Measurements from ENCODE around the gene GCAT. TPM values are rescaled to one million over a fixed set of nuclear protein-coding genes. Genes with fewer than 3 reads are reported as not detected.
A peak's percentile ranks its signal among the peaks of the same experiment; 100 is the strongest.

GCAT gene
- polyA plus RNA-seq, 1 of the 3 experiments (the other 2 are of a cell fraction), result 24.2 TPM

DNA sequence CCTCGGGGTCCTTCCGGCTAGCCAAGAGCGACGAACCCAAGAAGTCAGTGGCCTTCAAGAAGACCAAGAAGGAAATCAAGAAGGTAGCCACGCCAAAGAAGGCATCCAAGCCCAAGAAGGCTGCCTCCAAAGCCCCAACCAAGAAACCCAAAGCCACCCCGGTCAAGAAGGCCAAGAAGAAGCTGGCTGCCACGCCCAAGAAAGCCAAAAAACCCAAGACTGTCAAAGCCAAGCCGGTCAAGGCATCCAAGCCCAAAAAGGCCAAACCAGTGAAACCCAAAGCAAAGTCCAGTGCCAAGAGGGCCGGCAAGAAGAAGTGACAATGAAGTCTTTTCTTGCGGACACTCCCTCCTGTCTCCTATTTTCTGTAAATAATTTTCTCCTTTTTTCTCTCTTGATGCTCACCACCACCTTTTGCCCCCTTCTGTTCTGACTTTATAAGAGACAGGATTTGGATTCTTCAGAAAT lies 1.9 kb upstream of the GCAT start:
- Histone ChIP-seq H3K4me2 (peak overlapping the region; percentile 98), H4K20me1 (ENCODE audit: insufficient read depth) (no peaks in the 10 kb centered on the region; the same call in 1 of the 2 replicates), H3K9ac (peak overlapping the region; percentile 65), H3F3A (replicated peaks; ENCODE audit: insufficient read depth) (peaks cover 17% of the 10 kb centered on the region), H2AFZ (ENCODE audit: low read depth) (peak overlapping the region; percentile 80), H3K9me3 (no peaks in the 10 kb centered on the region), H3K4me1 (ENCODE audit: control insufficient read depth in 1 of 2, insufficient read depth in 2 of 2, low read depth in 1 of 2, low read length in 1 of 2) (peaks cover 0 to 35% of the 10 kb centered on the region in 2 experiments; a peak in 2 of 4 replicates), H3K27me3 (ENCODE audit: insufficient read depth) (no peaks in the 10 kb centered on the region), H3K36me3 (replicated peaks in 1 of 2; ENCODE audit: control insufficient read depth in 1 of 2, insufficient read depth in 2 of 2, low read length in 1 of 2) (no peaks in the 10 kb centered on the region), H3K9me2 (no peaks in the 10 kb centered on the region), H3K79me2 (ENCODE audit: insufficient read depth) (peaks cover 22% of the 10 kb centered on the region), H3K27ac (ENCODE audit: low read depth in 2 of 2, low read length in 1 of 2) (peak overlapping the region; percentile 61 to 86; a peak in 3 of 4 replicates), H3K4me3 (ENCODE audit: low read depth in 2 of 2, low read length in 1 of 2) (peak overlapping the region; percentile 70)
- TF ChIP-seq ELF1 (IDR thresholded peaks at IDR 0.05), result no peak
- no peak for TF ChIP-seq NRF1 (IDR thresholded peaks at IDR 0.05; ENCODE audit: low read depth, low read length)
- no peak for TF ChIP-seq MXI1 (IDR thresholded peaks at IDR 0.05; ENCODE audit: low read depth, low read length)
- TF ChIP-seq SIN3A (IDR thresholded peaks at IDR 0.05; ENCODE audit: borderline replicate concordance, low read depth, low read length), result no peak
- TF ChIP-seq TAF1 (IDR thresholded peaks at IDR 0.05; ENCODE audit: borderline replicate concordance, low read depth, low read length), result no peak
- no peak for TF ChIP-seq TCF12 (IDR thresholded peaks at IDR 0.05)
- no peak for TF ChIP-seq GATA2 (CRISPR knock-in tag; IDR thresholded peaks at IDR 0.05)
- no peak for TF ChIP-seq POLR2AphosphoS5 (IDR thresholded peaks at IDR 0.05; ENCODE audit: low read depth, low read length)
- TF ChIP-seq NFIC (IDR thresholded peaks at IDR 0.05; ENCODE audit: borderline replicate concordance), result no peak
- TF ChIP-seq, protein P1, sequence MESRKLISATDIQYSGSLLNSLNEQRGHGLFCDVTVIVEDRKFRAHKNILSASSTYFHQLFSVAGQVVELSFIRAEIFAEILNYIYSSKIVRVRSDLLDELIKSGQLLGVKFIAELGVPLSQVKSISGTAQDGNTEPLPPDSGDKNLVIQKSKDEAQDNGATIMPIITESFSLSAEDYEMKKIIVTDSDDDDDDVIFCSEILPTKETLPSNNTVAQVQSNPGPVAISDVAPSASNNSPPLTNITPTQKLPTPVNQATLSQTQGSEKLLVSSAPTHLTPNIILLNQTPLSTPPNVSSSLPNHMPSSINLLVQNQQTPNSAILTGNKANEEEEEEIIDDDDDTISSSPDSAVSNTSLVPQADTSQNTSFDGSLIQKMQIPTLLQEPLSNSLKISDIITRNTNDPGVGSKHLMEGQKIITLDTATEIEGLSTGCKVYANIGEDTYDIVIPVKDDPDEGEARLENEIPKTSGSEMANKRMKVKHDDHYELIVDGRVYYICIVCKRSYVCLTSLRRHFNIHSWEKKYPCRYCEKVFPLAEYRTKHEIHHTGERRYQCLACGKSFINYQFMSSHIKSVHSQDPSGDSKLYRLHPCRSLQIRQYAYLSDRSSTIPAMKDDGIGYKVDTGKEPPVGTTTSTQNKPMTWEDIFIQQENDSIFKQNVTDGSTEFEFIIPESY (IDR thresholded peaks at IDR 0.05; ENCODE audit: borderline replicate concordance, low read depth), result no peak
- TF ChIP-seq RFX5 (IDR thresholded peaks at IDR 0.05; ENCODE audit: low read length), result no peak
- no peak for DNase-seq
- ChIA-PET POLR2A (interaction anchor here (1.1 kb wide), 1 partner anchor 65 kb away, joined by 5 read pairs; no protein-coding TSS in a partner anchor), CTCF (interaction anchor here (1.5 to 1.8 kb wide), 2 partner anchors 11 to 38 kb away, joined by 5 to 6 read pairs; partner anchors contain the start of gene ANKRD54)
- 72% methylated on average over 10 of the region's 10 CpGs for WGBS (ENCODE audit: low lambda C conversion rate)

DNA sequence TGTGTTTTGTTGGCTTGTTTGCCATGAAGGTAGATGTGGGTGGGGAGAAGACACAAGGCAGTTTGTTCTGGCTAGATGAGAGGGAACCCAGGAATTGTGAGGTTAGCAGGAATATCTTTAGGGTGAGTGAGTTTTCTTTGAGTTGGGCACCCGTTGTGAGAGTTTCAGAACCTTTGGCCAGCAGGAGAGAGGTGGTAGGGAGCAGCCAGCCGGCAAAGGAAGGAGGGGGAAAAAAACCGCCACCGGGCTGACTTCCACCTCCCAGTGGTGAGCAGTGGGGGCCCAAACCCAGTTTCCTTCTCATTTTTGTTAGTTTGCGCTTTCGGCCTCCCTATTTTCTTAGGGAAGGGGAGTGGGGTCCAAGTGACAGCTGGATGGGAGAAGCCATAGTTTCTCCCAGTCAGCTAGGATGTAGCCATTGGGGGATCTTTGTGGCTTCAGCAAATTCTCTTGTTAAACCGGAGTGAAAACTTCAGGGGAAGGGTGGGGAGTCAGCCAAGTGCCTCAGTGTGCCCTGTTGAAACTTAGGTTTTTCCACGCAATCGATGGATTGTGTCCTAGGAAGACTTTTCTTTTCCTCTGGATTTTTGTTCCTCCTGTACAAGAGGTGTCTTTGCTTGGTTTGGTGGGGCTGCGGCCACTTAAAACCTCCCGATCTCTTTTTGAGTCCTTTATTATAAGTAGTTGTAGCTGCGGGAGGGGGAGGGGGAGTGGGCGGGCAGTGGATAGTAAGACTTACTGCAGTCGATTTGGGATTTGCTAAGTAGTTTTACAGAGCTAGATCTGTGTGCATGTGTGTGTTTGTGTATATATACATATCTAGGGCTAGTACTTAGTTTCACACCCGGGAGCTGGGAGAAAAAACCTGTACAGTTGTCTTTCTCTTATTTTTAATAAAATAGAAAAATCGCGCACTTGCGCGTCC lies 1.1 kb upstream of the GCAT start:
- H3K9ac ChIP-seq, result peak overlapping the region; percentile 65; the same call in 1 of the 2 replicates
- H3K27ac ChIP-seq (ENCODE audit: low read depth in 2 of 2, low read length in 1 of 2), result peak overlapping the region; percentile 40 to 61
- no peaks in the 10 kb centered on the region for H3K9me2 ChIP-seq
- no peaks in the 10 kb centered on the region for H3K27me3 ChIP-seq (ENCODE audit: insufficient read depth)
- peak overlapping the region; percentile 98 for H3K4me2 ChIP-seq
- peaks cover 0 to 35% of the 10 kb centered on the region in 2 experiments; a peak in 2 of 4 replicates for H3K4me1 ChIP-seq (ENCODE audit: control insufficient read depth in 1 of 2, insufficient read depth in 2 of 2, low read depth in 1 of 2, low read length in 1 of 2)
- peaks cover 22% of the 10 kb centered on the region for H3K79me2 ChIP-seq (ENCODE audit: insufficient read depth)
- TF ChIP-seq, protein P2, sequence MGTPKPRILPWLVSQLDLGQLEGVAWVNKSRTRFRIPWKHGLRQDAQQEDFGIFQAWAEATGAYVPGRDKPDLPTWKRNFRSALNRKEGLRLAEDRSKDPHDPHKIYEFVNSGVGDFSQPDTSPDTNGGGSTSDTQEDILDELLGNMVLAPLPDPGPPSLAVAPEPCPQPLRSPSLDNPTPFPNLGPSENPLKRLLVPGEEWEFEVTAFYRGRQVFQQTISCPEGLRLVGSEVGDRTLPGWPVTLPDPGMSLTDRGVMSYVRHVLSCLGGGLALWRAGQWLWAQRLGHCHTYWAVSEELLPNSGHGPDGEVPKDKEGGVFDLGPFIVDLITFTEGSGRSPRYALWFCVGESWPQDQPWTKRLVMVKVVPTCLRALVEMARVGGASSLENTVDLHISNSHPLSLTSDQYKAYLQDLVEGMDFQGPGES (IDR thresholded peaks at IDR 0.05; ENCODE audit: low read depth, low read length), result no peak
- TF ChIP-seq, protein P3, sequence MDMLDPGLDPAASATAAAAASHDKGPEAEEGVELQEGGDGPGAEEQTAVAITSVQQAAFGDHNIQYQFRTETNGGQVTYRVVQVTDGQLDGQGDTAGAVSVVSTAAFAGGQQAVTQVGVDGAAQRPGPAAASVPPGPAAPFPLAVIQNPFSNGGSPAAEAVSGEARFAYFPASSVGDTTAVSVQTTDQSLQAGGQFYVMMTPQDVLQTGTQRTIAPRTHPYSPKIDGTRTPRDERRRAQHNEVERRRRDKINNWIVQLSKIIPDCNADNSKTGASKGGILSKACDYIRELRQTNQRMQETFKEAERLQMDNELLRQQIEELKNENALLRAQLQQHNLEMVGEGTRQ (IDR thresholded peaks at IDR 0.05; ENCODE audit: borderline replicate concordance, low read depth, low read length), result no peak
- no peak for TF ChIP-seq NRF1 (IDR thresholded peaks at IDR 0.05; ENCODE audit: low read depth, low read length)
- TF ChIP-seq, protein P4, sequence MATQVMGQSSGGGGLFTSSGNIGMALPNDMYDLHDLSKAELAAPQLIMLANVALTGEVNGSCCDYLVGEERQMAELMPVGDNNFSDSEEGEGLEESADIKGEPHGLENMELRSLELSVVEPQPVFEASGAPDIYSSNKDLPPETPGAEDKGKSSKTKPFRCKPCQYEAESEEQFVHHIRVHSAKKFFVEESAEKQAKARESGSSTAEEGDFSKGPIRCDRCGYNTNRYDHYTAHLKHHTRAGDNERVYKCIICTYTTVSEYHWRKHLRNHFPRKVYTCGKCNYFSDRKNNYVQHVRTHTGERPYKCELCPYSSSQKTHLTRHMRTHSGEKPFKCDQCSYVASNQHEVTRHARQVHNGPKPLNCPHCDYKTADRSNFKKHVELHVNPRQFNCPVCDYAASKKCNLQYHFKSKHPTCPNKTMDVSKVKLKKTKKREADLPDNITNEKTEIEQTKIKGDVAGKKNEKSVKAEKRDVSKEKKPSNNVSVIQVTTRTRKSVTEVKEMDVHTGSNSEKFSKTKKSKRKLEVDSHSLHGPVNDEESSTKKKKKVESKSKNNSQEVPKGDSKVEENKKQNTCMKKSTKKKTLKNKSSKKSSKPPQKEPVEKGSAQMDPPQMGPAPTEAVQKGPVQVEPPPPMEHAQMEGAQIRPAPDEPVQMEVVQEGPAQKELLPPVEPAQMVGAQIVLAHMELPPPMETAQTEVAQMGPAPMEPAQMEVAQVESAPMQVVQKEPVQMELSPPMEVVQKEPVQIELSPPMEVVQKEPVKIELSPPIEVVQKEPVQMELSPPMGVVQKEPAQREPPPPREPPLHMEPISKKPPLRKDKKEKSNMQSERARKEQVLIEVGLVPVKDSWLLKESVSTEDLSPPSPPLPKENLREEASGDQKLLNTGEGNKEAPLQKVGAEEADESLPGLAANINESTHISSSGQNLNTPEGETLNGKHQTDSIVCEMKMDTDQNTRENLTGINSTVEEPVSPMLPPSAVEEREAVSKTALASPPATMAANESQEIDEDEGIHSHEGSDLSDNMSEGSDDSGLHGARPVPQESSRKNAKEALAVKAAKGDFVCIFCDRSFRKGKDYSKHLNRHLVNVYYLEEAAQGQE (IDR thresholded peaks at IDR 0.05; ENCODE audit: low read depth, low read length), result 0 out of 2 replicates have a peak, but pooled peaks have one; percentile 7
- TF ChIP-seq POLR2AphosphoS5 (IDR thresholded peaks at IDR 0.05; ENCODE audit: low read depth, low read length), result no peak
- TF ChIP-seq FOSL2 (IDR thresholded peaks at IDR 0.05; ENCODE audit: borderline replicate concordance, low read depth), result no peak
- H2AFZ ChIP-seq (ENCODE audit: low read depth), result peak overlapping the region; percentile 16
- WGBS (ENCODE audit: low lambda C conversion rate), result 2% methylated on average over 19 of the region's 19 CpGs
- CTCF ChIA-PET, result interaction anchor here (1.4 to 3.8 kb wide), 4 partner anchors 11 to 163 kb away, joined by 5 to 34 read pairs (median 8); partner anchors contain the start of gene ANKRD54
- H3K36me3 ChIP-seq (replicated peaks in 1 of 2; ENCODE audit: control insufficient read depth in 1 of 2, insufficient read depth in 2 of 2, low read length in 1 of 2), result no peaks in the 10 kb centered on the region
- H3K9me3 ChIP-seq, result no peaks in the 10 kb centered on the region
- H3K4me3 ChIP-seq (ENCODE audit: low read depth in 2 of 2, low read length in 1 of 2), result peak overlapping the region; percentile 70
- H4K20me1 ChIP-seq (ENCODE audit: insufficient read depth), result no peaks in the 10 kb centered on the region; the same call in 1 of the 2 replicates
- peaks cover 17% of the 10 kb centered on the region for H3F3A ChIP-seq (replicated peaks; ENCODE audit: insufficient read depth)
- peak; percentile 28 for DNase-seq
- POLR2A ChIA-PET, result interaction anchor here (0.7 to 1.9 kb wide), 5 partner anchors 11 to 148 kb away, joined by 3 to 13 read pairs (median 5); partner anchors contain the start of genes ANKRD54, NOL12 and PDXP
